K562 (cell line): ENCODE data around the gene OTULIN. TPM values are rescaled to one million over a fixed set of nuclear protein-coding genes. Genes with fewer than 3 reads are reported as not detected.

Experiments
- ATAC-seq: fragments of 200-7000 bp; cut with Tn5 transposase; 3 replicates; pipeline ENCODE4 v1.9.1; 2020; ENCODE audit warnings: moderate library complexity
- BruUV-seq: library from RNA; stranded (reverse); fragments of 400-500 nt; replicated peaks from 2 replicates; lab custom pipeline; 2021; lab: Mats Ljungman, UMichigan
- CTCF ChIA-PET: fragments of 300-600 bp; formaldehyde crosslinking; extraction: SDS; loops from one replicate; lab custom pipeline; 2021; ENCODE audit warnings: low intra/inter-chr PET ratio; lab: Yijun Ruan, JAX
- POLR2A ChIA-PET: fragments of 300-600, 350-650 bp; sonication (Branson Sonifier 250); formaldehyde crosslinking; extraction: SDS; loops from one replicate; lab custom pipeline; 2021; ENCODE audit warnings: antibody characterized with exemption, inconsistent platforms; lab: Yijun Ruan, JAX
- DNase-seq, 4 experiments: peaks; one replicate each; pipeline versions ENCODE4 v3.0.0 to v3.0.0-alpha.2; 2011 to 2018; ENCODE audit warnings: low spot score in 3 of 4, mixed read lengths in 3 of 4; ENCODE audit errors: extremely low read depth in 1 of 4
- FAIRE-seq: peaks from 2 replicates; lab custom pipeline; 2011; peaks lifted over from hg19 to GRCh38; lab: Jason Lieb, UNC
- H2AFZ ChIP-seq: 2 replicates; pipeline ENCODE4 v1.6.0; 2011; ENCODE audit warnings: low read depth, low read length, control low read depth, inconsistent platforms
- H3K27ac ChIP-seq: fragments of 200-600 bp; 3 replicates; pipeline ENCODE4 v1.8.0; 2011; ENCODE audit warnings: low read depth, mild to moderate bottlenecking, control low read depth, inconsistent platforms, low read length, moderate library complexity, mixed read lengths; ENCODE audit errors: extremely low read depth
- H3K27me3 ChIP-seq, 2 experiments: fragments of 300-600 bp in 1 of 2; 2 replicates in 1 of 2; 3 replicates in 1 of 2; pipeline versions ENCODE4 v1.6.0 to v1.8.0; 2011; ENCODE audit warnings: inconsistent platforms in 2 of 2, low read length in 2 of 2, mild to moderate bottlenecking in 1 of 2, mixed read lengths in 1 of 2, moderate library complexity in 1 of 2; ENCODE audit not compliant: control insufficient read depth in 2 of 2, insufficient read depth in 2 of 2
- H3K36me3 ChIP-seq: fragments of 300-600 bp; 3 replicates; pipeline ENCODE4 v1.8.0; 2011; ENCODE audit warnings: mild to moderate bottlenecking, low read length, inconsistent platforms; ENCODE audit not compliant: control insufficient read depth, insufficient read depth
- H3K4me1 ChIP-seq, 2 experiments: fragments of 200-600 bp in 1 of 2; replicated peaks in 1 of 2; 2 replicates in 1 of 2; 3 replicates in 1 of 2; pipeline versions ENCODE4 v1.5.1 to v1.8.0; 2011; ENCODE audit warnings: inconsistent platforms in 2 of 2, low read length in 2 of 2, mild to moderate bottlenecking in 1 of 2, mixed read lengths in 1 of 2, moderate library complexity in 1 of 2; ENCODE audit not compliant: control insufficient read depth in 2 of 2, insufficient read depth in 2 of 2
- H3K4me2 ChIP-seq: 2 replicates; pipeline ENCODE4 v1.6.1; 2011; ENCODE audit warnings: low read length, control low read depth, inconsistent platforms, mixed read lengths; ENCODE audit not compliant: insufficient read depth
- H3K4me3 ChIP-seq: fragments of 200-600 bp; sonication (generic), shearing (Covaris generic); 2 replicates; pipeline ENCODE4 v1.5.1; 2016; ENCODE audit warnings: control low read depth, inconsistent platforms
- H3K79me2 ChIP-seq: fragments of 200-600 bp; 3 replicates; pipeline ENCODE4 v1.8.0; 2011; ENCODE audit warnings: low read length, inconsistent platforms; ENCODE audit not compliant: control insufficient read depth, insufficient read depth
- H3K9ac ChIP-seq, 2 experiments: 2 replicates each; pipeline versions ENCODE4 v1.6.0 to v1.6.1; 2011; ENCODE audit warnings: low read depth in 2 of 2, low read length in 2 of 2, control low read depth in 1 of 2, inconsistent platforms in 1 of 2, mild to moderate bottlenecking in 1 of 2, mixed read lengths in 1 of 2; ENCODE audit not compliant: insufficient read depth in 1 of 2
- H3K9me1 ChIP-seq: one replicate; pipeline ENCODE4 v1.6.0; 2011; ENCODE audit warnings: inconsistent platforms, mild to moderate bottlenecking, low read length, moderate library complexity; ENCODE audit not compliant: control insufficient read depth, insufficient read depth
- H3K9me3 ChIP-seq: replicated peaks from 2 replicates; pipeline ENCODE4 v1.5.1; 2011; ENCODE audit warnings: low read depth, low read length, inconsistent platforms; ENCODE audit not compliant: control insufficient read depth, insufficient read depth
- H4K20me1 ChIP-seq: replicated peaks from 2 replicates; pipeline ENCODE4 v1.6.1; 2011; ENCODE audit warnings: low read length, inconsistent platforms, mixed read lengths; ENCODE audit not compliant: control insufficient read depth, insufficient read depth
- EP400 ChIP-seq: fragments of 450-650 bp; IDR thresholded peaks from 2 replicates; pipeline ENCODE4 v1.6.1; 2017; ENCODE audit warnings: antibody characterized with exemption, mild to moderate bottlenecking, moderate library complexity
- FIP1L1 ChIP-seq: fragments of 200-400 bp; formaldehyde crosslinking; IDR thresholded peaks from 2 replicates; pipeline ENCODE4 v1.6.1; 2018; ENCODE audit warnings: mild to moderate bottlenecking, low read depth, low read length; ENCODE audit not compliant: poor library complexity, severe bottlenecking
- FOXO4 ChIP-seq: fragments of 450-650 bp; formaldehyde crosslinking; IDR thresholded peaks from 2 replicates; pipeline ENCODE4 v1.4.0; 2020; ENCODE audit warnings: mild to moderate bottlenecking, moderate library complexity
- HDAC3 ChIP-seq: fragments of 450-650 bp; IDR thresholded peaks from 2 replicates; pipeline ENCODE4 v1.6.1; 2018; ENCODE audit warnings: borderline replicate concordance, mild to moderate bottlenecking, moderate library complexity; ENCODE audit not compliant: partially characterized antibody
- ID3 ChIP-seq, 2 experiments: fragments of 250-450 bp in 1 of 2; fragments of 450-650 bp in 1 of 2; sonication (Bioruptor Pico) in 1 of 2; IDR thresholded peaks; 2 replicates each; pipeline versions ENCODE4 v1.6.1 to v1.8.0; 2016 to 2021; ENCODE audit warnings: mild to moderate bottlenecking in 2 of 2, moderate library complexity in 2 of 2, missing compliant biosample characterization in 1 of 2, missing genetic modification characterization in 1 of 2
- NKRF ChIP-seq: fragments of 450-650 bp; IDR thresholded peaks from 2 replicates; pipeline ENCODE4 v1.6.1; 2016; ENCODE audit warnings: borderline replicate concordance
- XRCC5 ChIP-seq: fragments of 200-400 bp; formaldehyde crosslinking; IDR thresholded peaks from 2 replicates; pipeline ENCODE4 v1.6.1; 2017; ENCODE audit warnings: low read depth, mild to moderate bottlenecking, low read length
- ZNF280B ChIP-seq: fragments of 250-450 bp; sonication (Bioruptor Pico); IDR thresholded peaks from 2 replicates; pipeline ENCODE4 v1.5.1; 2021; ENCODE audit warnings: mild to moderate bottlenecking
- WGBS: fragments of 100-300 bp; shearing (Covaris generic); methylation state at CpG from one replicate; pipeline ENCODE4 v1.1.6; 2016; ENCODE audit warnings: low coverage, mixed read lengths; ENCODE audit not compliant: insufficient coverage; ENCODE audit errors: missing lambda C conversion rate; 5-methylcytosine and 5-hydroxymethylcytosine counted together
- in situ Hi-C: fragments of 300-500 bp; cut with MboI; formaldehyde crosslinking; loops from 4 replicates; pipeline ENCODE4 v1.15.0; 2018; ENCODE audit warnings: inconsistent platforms, mixed read lengths
- intact Hi-C: fragments of 100-400 bp; cut with micrococcal nuclease; formaldehyde crosslinking; loops from 2 replicates; pipeline ENCODE4 v1.14.2; 2022
- polyA plus RNA-seq, 8 experiments: library from polyadenylated mRNA; depleted of rRNA in 4 of 8; stranded (reverse) in 5 of 8; unstranded in 3 of 8; fragments of >200 nt; fragmentation: Nextera tagmentation in 2 of 8; fragmentation: Illumina TruSeq in 1 of 8; extraction: Ambion mirVana in 2 of 8; extraction: Trizol in 1 of 8; gene quantifications; 2 replicates each; pipeline versions ENCODE4 v1.2.1 to v1.2.3, GENCODE V29; 2011 to 2014; ENCODE audit warnings: inconsistent platforms in 1 of 8, missing spikeins in 1 of 8
- total RNA-seq, 7 experiments: library from RNA; depleted of rRNA in 6 of 7; stranded (reverse); fragments of >200 nt in 6 of 7; fragmentation: Illumina TruSeq in 2 of 7; extraction: Trizol in 2 of 7; gene quantifications; 2 replicates each; pipeline versions ENCODE4 v1.2.1 to v1.2.3, GENCODE V29; 2011 to 2021; ENCODE audit warnings: low replicate concordance in 1 of 7
- TF ChIP-seq, protein P1 (sequence below): fragments of 450-650 bp; formaldehyde crosslinking; IDR thresholded peaks from 2 replicates; pipeline ENCODE4 v1.4.0; 2020; ENCODE audit warnings: mild to moderate bottlenecking, moderate library complexity
- TF ChIP-seq, protein P2 (sequence below): fragments of 450-650 bp; IDR thresholded peaks from 2 replicates; pipeline ENCODE4 v1.6.1; 2016
- TF ChIP-seq, protein P3 (sequence below): IDR thresholded peaks from 2 replicates; pipeline ENCODE4 v1.6.1; 2014; ENCODE audit warnings: antibody characterized with exemption

OTULIN gene
- total and polyA plus RNA-seq, 9 of the 15 experiments (the other 6 are each of a cell fraction or from before 2014, with no cell fraction given) = 3.3 to 33.6 (median 20.1) TPM

- H3K4me2 ChIP-seq = no peak overlapping the region
- H3K9me3 ChIP-seq = no peaks in the 10 kb centered on the region
- ATAC-seq = no peak
- peaks cover 3% of the 10 kb centered on the region for H3K9me1 ChIP-seq
- 90% methylated on average over 10 of the region's 10 CpGs for WGBS
- H3K27me3 ChIP-seq = no peaks in the 10 kb centered on the region
- peaks cover 23% of the 10 kb centered on the region for H3K79me2 ChIP-seq
- no peak for FAIRE-seq
- no peak overlapping the region for H3K9ac ChIP-seq
- no peaks in the 10 kb centered on the region for H4K20me1 ChIP-seq
- no peak overlapping the region for H3K4me3 ChIP-seq
- no peak overlapping the region for H2AFZ ChIP-seq
- in situ Hi-C loops (no loop called here), intact Hi-C loops (no loop called here)
- peaks cover 3 to 5% of the 10 kb centered on the region in 2 experiments for H3K4me1 ChIP-seq
- no TSS peak for BruUV-seq
- peaks cover 86% of the 10 kb centered on the region for H3K36me3 ChIP-seq
- no peak for DNase-seq
- ChIA-PET POLR2A (interaction anchor here (0.8 kb wide), 1 partner anchor 9 kb away, joined by 3 read pairs; no protein-coding TSS in a partner anchor), CTCF (no interaction called here)
- H3K27ac ChIP-seq = no peak overlapping the region
- TF ChIP-seq FOXO4 (CRISPR knock-in tag) (no peak), HDAC3 (no peak), ID3 (CRISPR knock-in tag; IDR thresholded peaks at IDR 0.05) (no peak), ID3 (tag; IDR thresholded peaks at IDR 0.05) (no peak), XRCC5 (no peak), NKRF (no peak), FIP1L1 (no peak), EP400 (no peak), ZNF280B (CRISPR knock-in tag) (no peak)
- TF ChIP-seq, protein P1, sequence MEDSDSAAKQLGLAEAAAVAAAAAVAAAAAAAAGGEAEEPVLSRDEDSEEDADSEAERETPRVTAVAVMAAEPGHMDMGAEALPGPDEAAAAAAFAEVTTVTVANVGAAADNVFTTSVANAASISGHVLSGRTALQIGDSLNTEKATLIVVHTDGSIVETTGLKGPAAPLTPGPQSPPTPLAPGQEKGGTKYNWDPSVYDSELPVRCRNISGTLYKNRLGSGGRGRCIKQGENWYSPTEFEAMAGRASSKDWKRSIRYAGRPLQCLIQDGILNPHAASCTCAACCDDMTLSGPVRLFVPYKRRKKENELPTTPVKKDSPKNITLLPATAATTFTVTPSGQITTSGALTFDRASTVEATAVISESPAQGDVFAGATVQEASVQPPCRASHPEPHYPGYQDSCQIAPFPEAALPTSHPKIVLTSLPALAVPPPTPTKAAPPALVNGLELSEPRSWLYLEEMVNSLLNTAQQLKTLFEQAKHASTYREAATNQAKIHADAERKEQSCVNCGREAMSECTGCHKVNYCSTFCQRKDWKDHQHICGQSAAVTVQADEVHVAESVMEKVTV (CRISPR knock-in tag) = no peak
- TF ChIP-seq, protein P2, sequence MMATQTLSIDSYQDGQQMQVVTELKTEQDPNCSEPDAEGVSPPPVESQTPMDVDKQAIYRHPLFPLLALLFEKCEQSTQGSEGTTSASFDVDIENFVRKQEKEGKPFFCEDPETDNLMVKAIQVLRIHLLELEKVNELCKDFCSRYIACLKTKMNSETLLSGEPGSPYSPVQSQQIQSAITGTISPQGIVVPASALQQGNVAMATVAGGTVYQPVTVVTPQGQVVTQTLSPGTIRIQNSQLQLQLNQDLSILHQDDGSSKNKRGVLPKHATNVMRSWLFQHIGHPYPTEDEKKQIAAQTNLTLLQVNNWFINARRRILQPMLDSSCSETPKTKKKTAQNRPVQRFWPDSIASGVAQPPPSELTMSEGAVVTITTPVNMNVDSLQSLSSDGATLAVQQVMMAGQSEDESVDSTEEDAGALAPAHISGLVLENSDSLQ = no peak
- TF ChIP-seq, protein P3, sequence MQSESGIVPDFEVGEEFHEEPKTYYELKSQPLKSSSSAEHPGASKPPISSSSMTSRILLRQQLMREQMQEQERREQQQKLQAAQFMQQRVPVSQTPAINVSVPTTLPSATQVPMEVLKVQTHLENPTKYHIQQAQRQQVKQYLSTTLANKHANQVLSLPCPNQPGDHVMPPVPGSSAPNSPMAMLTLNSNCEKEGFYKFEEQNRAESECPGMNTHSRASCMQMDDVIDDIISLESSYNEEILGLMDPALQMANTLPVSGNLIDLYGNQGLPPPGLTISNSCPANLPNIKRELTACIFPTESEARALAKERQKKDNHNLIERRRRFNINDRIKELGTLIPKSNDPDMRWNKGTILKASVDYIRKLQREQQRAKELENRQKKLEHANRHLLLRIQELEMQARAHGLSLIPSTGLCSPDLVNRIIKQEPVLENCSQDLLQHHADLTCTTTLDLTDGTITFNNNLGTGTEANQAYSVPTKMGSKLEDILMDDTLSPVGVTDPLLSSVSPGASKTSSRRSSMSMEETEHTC = no peak
These were observed 16.8 kb downstream of the OTULIN start for GRCh38 chr5:14681236-14681752.
